ENCODE data around the gene PRR12.

DNA sequence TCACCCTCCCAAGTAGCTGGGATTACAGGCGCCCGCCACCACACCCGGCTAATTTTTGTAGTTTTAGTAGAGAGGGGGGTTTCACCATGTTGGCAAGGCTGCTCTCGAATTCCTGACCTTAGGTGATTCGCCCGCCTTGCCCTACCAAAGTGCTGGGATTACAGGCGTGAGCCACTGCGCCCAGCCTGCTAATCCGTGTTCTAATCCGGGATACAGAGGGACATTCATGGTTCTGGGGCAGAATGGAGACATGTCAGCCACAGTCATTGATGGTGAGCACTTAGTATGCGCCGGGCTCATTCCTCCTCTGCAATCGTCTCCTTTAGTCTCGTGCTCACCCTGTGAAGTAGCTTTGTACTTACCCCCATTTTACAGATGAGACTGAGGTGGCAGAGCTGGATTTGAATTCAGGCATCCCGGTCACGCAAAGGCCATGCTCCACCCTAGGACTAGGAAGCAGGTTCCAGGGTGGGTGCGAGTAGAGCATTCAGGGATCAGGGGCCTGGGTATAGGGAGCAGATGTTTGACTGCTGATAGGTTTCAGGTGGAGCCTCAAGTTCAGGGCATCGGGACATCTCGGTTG lies 40.7 kb downstream of the PRR12 start:
- TF ChIP-seq GABPA (IDR thresholded peaks at IDR 0.05 in 1 of 2, conservative IDR thresholded peaks at IDR 0.05 in 1 of 2) = no peak
- TF ChIP-seq TAF1 (conservative IDR thresholded peaks at IDR 0.05) = no peak
- TF ChIP-seq, protein P1, sequence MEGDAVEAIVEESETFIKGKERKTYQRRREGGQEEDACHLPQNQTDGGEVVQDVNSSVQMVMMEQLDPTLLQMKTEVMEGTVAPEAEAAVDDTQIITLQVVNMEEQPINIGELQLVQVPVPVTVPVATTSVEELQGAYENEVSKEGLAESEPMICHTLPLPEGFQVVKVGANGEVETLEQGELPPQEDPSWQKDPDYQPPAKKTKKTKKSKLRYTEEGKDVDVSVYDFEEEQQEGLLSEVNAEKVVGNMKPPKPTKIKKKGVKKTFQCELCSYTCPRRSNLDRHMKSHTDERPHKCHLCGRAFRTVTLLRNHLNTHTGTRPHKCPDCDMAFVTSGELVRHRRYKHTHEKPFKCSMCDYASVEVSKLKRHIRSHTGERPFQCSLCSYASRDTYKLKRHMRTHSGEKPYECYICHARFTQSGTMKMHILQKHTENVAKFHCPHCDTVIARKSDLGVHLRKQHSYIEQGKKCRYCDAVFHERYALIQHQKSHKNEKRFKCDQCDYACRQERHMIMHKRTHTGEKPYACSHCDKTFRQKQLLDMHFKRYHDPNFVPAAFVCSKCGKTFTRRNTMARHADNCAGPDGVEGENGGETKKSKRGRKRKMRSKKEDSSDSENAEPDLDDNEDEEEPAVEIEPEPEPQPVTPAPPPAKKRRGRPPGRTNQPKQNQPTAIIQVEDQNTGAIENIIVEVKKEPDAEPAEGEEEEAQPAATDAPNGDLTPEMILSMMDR (IDR thresholded peaks at IDR 0.05; ENCODE audit: low read depth, low read length, missing input control) = no peak
- TF ChIP-seq, protein P2, sequence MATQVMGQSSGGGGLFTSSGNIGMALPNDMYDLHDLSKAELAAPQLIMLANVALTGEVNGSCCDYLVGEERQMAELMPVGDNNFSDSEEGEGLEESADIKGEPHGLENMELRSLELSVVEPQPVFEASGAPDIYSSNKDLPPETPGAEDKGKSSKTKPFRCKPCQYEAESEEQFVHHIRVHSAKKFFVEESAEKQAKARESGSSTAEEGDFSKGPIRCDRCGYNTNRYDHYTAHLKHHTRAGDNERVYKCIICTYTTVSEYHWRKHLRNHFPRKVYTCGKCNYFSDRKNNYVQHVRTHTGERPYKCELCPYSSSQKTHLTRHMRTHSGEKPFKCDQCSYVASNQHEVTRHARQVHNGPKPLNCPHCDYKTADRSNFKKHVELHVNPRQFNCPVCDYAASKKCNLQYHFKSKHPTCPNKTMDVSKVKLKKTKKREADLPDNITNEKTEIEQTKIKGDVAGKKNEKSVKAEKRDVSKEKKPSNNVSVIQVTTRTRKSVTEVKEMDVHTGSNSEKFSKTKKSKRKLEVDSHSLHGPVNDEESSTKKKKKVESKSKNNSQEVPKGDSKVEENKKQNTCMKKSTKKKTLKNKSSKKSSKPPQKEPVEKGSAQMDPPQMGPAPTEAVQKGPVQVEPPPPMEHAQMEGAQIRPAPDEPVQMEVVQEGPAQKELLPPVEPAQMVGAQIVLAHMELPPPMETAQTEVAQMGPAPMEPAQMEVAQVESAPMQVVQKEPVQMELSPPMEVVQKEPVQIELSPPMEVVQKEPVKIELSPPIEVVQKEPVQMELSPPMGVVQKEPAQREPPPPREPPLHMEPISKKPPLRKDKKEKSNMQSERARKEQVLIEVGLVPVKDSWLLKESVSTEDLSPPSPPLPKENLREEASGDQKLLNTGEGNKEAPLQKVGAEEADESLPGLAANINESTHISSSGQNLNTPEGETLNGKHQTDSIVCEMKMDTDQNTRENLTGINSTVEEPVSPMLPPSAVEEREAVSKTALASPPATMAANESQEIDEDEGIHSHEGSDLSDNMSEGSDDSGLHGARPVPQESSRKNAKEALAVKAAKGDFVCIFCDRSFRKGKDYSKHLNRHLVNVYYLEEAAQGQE (IDR thresholded peaks at IDR 0.05) = no peak
- TF ChIP-seq, protein P3, sequence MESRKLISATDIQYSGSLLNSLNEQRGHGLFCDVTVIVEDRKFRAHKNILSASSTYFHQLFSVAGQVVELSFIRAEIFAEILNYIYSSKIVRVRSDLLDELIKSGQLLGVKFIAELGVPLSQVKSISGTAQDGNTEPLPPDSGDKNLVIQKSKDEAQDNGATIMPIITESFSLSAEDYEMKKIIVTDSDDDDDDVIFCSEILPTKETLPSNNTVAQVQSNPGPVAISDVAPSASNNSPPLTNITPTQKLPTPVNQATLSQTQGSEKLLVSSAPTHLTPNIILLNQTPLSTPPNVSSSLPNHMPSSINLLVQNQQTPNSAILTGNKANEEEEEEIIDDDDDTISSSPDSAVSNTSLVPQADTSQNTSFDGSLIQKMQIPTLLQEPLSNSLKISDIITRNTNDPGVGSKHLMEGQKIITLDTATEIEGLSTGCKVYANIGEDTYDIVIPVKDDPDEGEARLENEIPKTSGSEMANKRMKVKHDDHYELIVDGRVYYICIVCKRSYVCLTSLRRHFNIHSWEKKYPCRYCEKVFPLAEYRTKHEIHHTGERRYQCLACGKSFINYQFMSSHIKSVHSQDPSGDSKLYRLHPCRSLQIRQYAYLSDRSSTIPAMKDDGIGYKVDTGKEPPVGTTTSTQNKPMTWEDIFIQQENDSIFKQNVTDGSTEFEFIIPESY (IDR thresholded peaks at IDR 0.05) = no peak
- TF ChIP-seq, protein P4, sequence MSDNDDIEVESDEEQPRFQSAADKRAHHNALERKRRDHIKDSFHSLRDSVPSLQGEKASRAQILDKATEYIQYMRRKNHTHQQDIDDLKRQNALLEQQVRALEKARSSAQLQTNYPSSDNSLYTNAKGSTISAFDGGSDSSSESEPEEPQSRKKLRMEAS (IDR thresholded peaks at IDR 0.05) = no peak
- TF ChIP-seq RAD21 (IDR thresholded peaks at IDR 0.05) = no peak
- no peak for TF ChIP-seq JUND (IDR thresholded peaks at IDR 0.05)
- TF ChIP-seq YY1 (IDR thresholded peaks at IDR 0.05) = no peak
- TF ChIP-seq SP1 (IDR thresholded peaks at IDR 0.05) = no peak
- no peak for TF ChIP-seq EGR1 (IDR thresholded peaks at IDR 0.05; ENCODE audit: low read depth in 2 of 2)
- TF ChIP-seq FOXA1 (IDR thresholded peaks at IDR 0.05) = no peak
- TF ChIP-seq NR2F2 (IDR thresholded peaks at IDR 0.05) = no peak
- TF ChIP-seq HNF4A (conservative IDR thresholded peaks at IDR 0.05) = no peak

Data from liver (tissue), 3 donors.